H1 (cell line): ENCODE data around the gene CARD14. TPM values are rescaled to one million over a fixed set of nuclear protein-coding genes. Genes with fewer than 3 reads are reported as not detected.

Experiments
- CTCF ChIA-PET: fragments of 300-600 bp; sonication (Branson Sonifier 250); formaldehyde crosslinking; loops from one replicate; lab custom pipeline; 2021; ENCODE audit not compliant: partially characterized antibody; lab: Charles Lee
- POLR2A ChIA-PET: fragments of 300-600 bp; sonication (Branson Sonifier 250); formaldehyde crosslinking; loops from one replicate; lab custom pipeline; 2021; ENCODE audit warnings: inconsistent platforms; ENCODE audit not compliant: partially characterized antibody; lab: Charles Lee
- DNase-seq, 2 experiments: peaks; one replicate each; pipeline versions ENCODE4 v3.0.0 to v3.0.0-alpha.2; 2010 to 2022; ENCODE audit warnings: low spot score in 2 of 2, low read depth in 1 of 2, mixed read lengths in 1 of 2
- FAIRE-seq: peaks from 2 replicates; lab custom pipeline; 2011; peaks lifted over from hg19 to GRCh38; lab: Jason Lieb, UNC
- H2AFZ ChIP-seq: 2 replicates; pipeline ENCODE4 v1.8.1; 2012; ENCODE audit warnings: low read length, inconsistent platforms
- H2AK5ac ChIP-seq: 2 replicates; pipeline ENCODE4 v1.6.1; 2013; ENCODE audit warnings: low read depth, low read length
- H2BK120ac ChIP-seq: replicated peaks from 2 replicates; pipeline ENCODE3; 2013; ENCODE audit warnings: low read depth, low read length, inconsistent platforms
- H2BK12ac ChIP-seq: 2 replicates; pipeline ENCODE4 v1.6.1; 2013; ENCODE audit warnings: low read depth, low read length
- H2BK15ac ChIP-seq: 2 replicates; pipeline ENCODE4 v1.6.1; 2013; ENCODE audit warnings: low read length
- H2BK20ac ChIP-seq: 2 replicates; pipeline ENCODE4 v1.6.1; 2013; ENCODE audit warnings: low read length
- H2BK5ac ChIP-seq: 2 replicates; pipeline ENCODE4 v1.6.1; 2013; ENCODE audit warnings: low read depth, low read length
- H3K14ac ChIP-seq: 2 replicates; pipeline ENCODE4 v1.6.1; 2013; ENCODE audit warnings: inconsistent platforms; ENCODE audit not compliant: insufficient read length
- H3K18ac ChIP-seq: 2 replicates; pipeline ENCODE4 v1.6.1; 2013; ENCODE audit warnings: low read length; ENCODE audit errors: extremely low read depth
- H3K23ac ChIP-seq: 2 replicates; pipeline ENCODE4 v1.6.1; 2013; ENCODE audit warnings: inconsistent platforms; ENCODE audit not compliant: insufficient read length
- H3K23me2 ChIP-seq: 2 replicates; pipeline ENCODE4 v1.6.1; 2013; ENCODE audit warnings: low read depth, low read length
- H3K27ac ChIP-seq: 2 replicates; pipeline ENCODE4 v1.6.1; 2011; ENCODE audit warnings: low read depth, low read length, inconsistent platforms
- H3K27me3 ChIP-seq, 4 experiments: replicated peaks in 1 of 4; 1 replicate in 1 of 4; 2 replicates in 3 of 4; pipeline versions ENCODE4 v1.6.1 to v1.8.1; 2011 to 2013; ENCODE audit warnings: low read length in 3 of 4, mild to moderate bottlenecking in 3 of 4, inconsistent platforms in 2 of 4, mixed read lengths in 2 of 4, moderate library complexity in 1 of 4; ENCODE audit not compliant: control insufficient read depth in 3 of 4, insufficient read depth in 3 of 4; ENCODE audit errors: extremely low read depth in 1 of 4
- H3K36me3 ChIP-seq, 4 experiments: 2 replicates each; pipeline versions ENCODE4 v1.6.1 to v1.8.1; 2011 to 2013; ENCODE audit warnings: mild to moderate bottlenecking in 4 of 4, low read length in 3 of 4, moderate library complexity in 2 of 4, control low read depth in 1 of 4, inconsistent platforms in 1 of 4; ENCODE audit not compliant: insufficient read depth in 4 of 4, control insufficient read depth in 2 of 4
- H3K4ac ChIP-seq: replicated peaks from 2 replicates; pipeline ENCODE3; 2013; ENCODE audit warnings: low read length, low read depth, mixed read lengths, inconsistent platforms; ENCODE audit not compliant: insufficient read length
- H3K4me1 ChIP-seq, 4 experiments: replicated peaks in 1 of 4; 1 replicate in 1 of 4; 2 replicates in 3 of 4; pipeline versions ENCODE4 v1.6.1 to v1.8.1; 2011 to 2013; ENCODE audit warnings: low read length in 3 of 4, inconsistent platforms in 2 of 4, mixed read lengths in 1 of 4; ENCODE audit not compliant: insufficient read depth in 4 of 4, control insufficient read depth in 3 of 4
- H3K4me2 ChIP-seq, 2 experiments: 2 replicates each; pipeline versions ENCODE4 v1.6.1 to v1.8.1; 2011 to 2013; ENCODE audit warnings: low read depth in 2 of 2, low read length in 2 of 2, control low read depth in 1 of 2, inconsistent platforms in 1 of 2, mild to moderate bottlenecking in 1 of 2; ENCODE audit not compliant: insufficient read depth in 1 of 2
- H3K4me3 ChIP-seq, 4 experiments: fragments of 200-600, 300-600 bp in 1 of 4; sonication (generic), shearing (Covaris generic), sonication (Bioruptor Twin) in 1 of 4; 2 replicates each; pipeline versions ENCODE4 v1.5.1 to v1.8.1; 2011 to 2016; ENCODE audit warnings: low read length in 4 of 4, low read depth in 3 of 4, control low read depth in 2 of 4, inconsistent platforms in 2 of 4, mild to moderate bottlenecking in 2 of 4, mixed read lengths in 1 of 4, moderate library complexity in 1 of 4; ENCODE audit not compliant: insufficient read depth in 2 of 4; ENCODE audit errors: extremely low read depth in 1 of 4
- H3K56ac ChIP-seq: replicated peaks from 2 replicates; pipeline ENCODE3; 2013; ENCODE audit warnings: low read depth, mild to moderate bottlenecking, mixed read lengths, low read length, inconsistent platforms; ENCODE audit not compliant: insufficient read length
- H3K79me1 ChIP-seq: 2 replicates; pipeline ENCODE4 v1.6.1; 2013; ENCODE audit warnings: low read depth, low read length, control low read depth
- H3K79me2 ChIP-seq, 2 experiments: 2 replicates each; pipeline versions ENCODE4 v1.6.1 to v1.8.1; 2012 to 2013; ENCODE audit warnings: low read length in 2 of 2, mild to moderate bottlenecking in 2 of 2, inconsistent platforms in 1 of 2; ENCODE audit not compliant: insufficient read depth in 2 of 2, control insufficient read depth in 1 of 2
- H3K9ac ChIP-seq, 4 experiments: replicated peaks in 1 of 4; 1 replicate in 1 of 4; 2 replicates in 3 of 4; pipeline versions ENCODE4 v1.6.1 to v1.8.1; 2011 to 2013; ENCODE audit warnings: low read depth in 3 of 4, low read length in 3 of 4, control low read depth in 2 of 4, mild to moderate bottlenecking in 2 of 4, moderate library complexity in 2 of 4, inconsistent platforms in 1 of 4; ENCODE audit errors: extremely low read depth in 1 of 4
- H3K9me3 ChIP-seq, 2 experiments: 2 replicates each; pipeline versions ENCODE4 v1.6.1 to v1.8.1; 2012 to 2013; ENCODE audit warnings: mild to moderate bottlenecking in 2 of 2, moderate library complexity in 2 of 2, control low read depth in 1 of 2, inconsistent platforms in 1 of 2, low read depth in 1 of 2, low read length in 1 of 2, mixed read lengths in 1 of 2; ENCODE audit not compliant: insufficient read depth in 2 of 2
- H4K20me1 ChIP-seq, 2 experiments: replicated peaks in 1 of 2; 2 replicates each; pipeline versions ENCODE3 to v1.8.1; 2011 to 2013; ENCODE audit warnings: inconsistent platforms in 2 of 2, low read length in 2 of 2, mild to moderate bottlenecking in 1 of 2; ENCODE audit not compliant: insufficient read depth in 2 of 2, control insufficient read depth in 1 of 2
- H4K5ac ChIP-seq: 2 replicates; pipeline ENCODE4 v1.6.1; 2013; ENCODE audit warnings: low read length, low read depth, mixed read lengths, inconsistent platforms; ENCODE audit not compliant: insufficient read length
- H4K8ac ChIP-seq: 2 replicates; pipeline ENCODE4 v1.8.0; 2013; ENCODE audit warnings: mild to moderate bottlenecking, moderate library complexity, low read length, inconsistent platforms; ENCODE audit not compliant: insufficient read depth; ENCODE audit errors: extremely low read depth
- H4K91ac ChIP-seq: replicated peaks from 2 replicates; pipeline ENCODE3; 2013; ENCODE audit warnings: low read length, mixed read lengths, inconsistent platforms; ENCODE audit not compliant: insufficient read length
- CTBP2 ChIP-seq: IDR thresholded peaks from 2 replicates; pipeline ENCODE4 v1.7.0; 2011; ENCODE audit warnings: borderline replicate concordance, mild to moderate bottlenecking, moderate library complexity, mixed read lengths, low read length; ENCODE audit not compliant: insufficient read depth, insufficient read length
- CTCF ChIP-seq, 3 experiments: IDR thresholded peaks; 1 replicate in 2 of 3; 2 replicates in 1 of 3; pipeline versions ENCODE4 v1.5.1 to v1.6.1; 2011; ENCODE audit warnings: low read length in 3 of 3, mild to moderate bottlenecking in 3 of 3, inconsistent platforms in 2 of 3, low read depth in 1 of 3, moderate library complexity in 1 of 3; ENCODE audit not compliant: insufficient read depth in 1 of 3; ENCODE audit errors: control extremely low read depth in 1 of 3
- RAD21 ChIP-seq, 2 experiments: IDR thresholded peaks in 1 of 2; conservative IDR thresholded peaks in 1 of 2; 2 replicates each; pipeline ENCODE4 v1.6.1; 2011; ENCODE audit warnings: low read depth in 2 of 2, low read length in 2 of 2, improper control_type of control experiment in 1 of 2, inconsistent platforms in 1 of 2, mild to moderate bottlenecking in 1 of 2, moderate library complexity in 1 of 2
- RBBP5 ChIP-seq: IDR thresholded peaks from 2 replicates; pipeline ENCODE4 v1.7.1; 2012; ENCODE audit warnings: low read depth, mild to moderate bottlenecking, inconsistent platforms, low read length, moderate library complexity, borderline replicate concordance
- SIN3A ChIP-seq, 2 experiments: IDR thresholded peaks in 1 of 2; conservative IDR thresholded peaks in 1 of 2; 2 replicates each; pipeline ENCODE4 v1.6.1; 2011 to 2012; ENCODE audit warnings: low read length in 2 of 2, improper control_type of control experiment in 1 of 2, low read depth in 1 of 2, mild to moderate bottlenecking in 1 of 2
- SRF ChIP-seq: IDR thresholded peaks from 2 replicates; pipeline ENCODE4 v1.6.1; 2011; ENCODE audit warnings: mild to moderate bottlenecking, low read depth, low read length, moderate library complexity
- USF2 ChIP-seq: IDR thresholded peaks from 2 replicates; pipeline ENCODE4 v1.6.1; 2011; ENCODE audit warnings: low read length, improper control_type of control experiment
- WGBS, 2 experiments: shearing (Covaris generic) in 1 of 2; methylation state at CpG; one replicate each; pipeline versions ENCODE4 v1.1.6 to v1.1.7; 2013 to 2015; ENCODE audit warnings: low lambda C conversion rate in 2 of 2, mixed read lengths in 2 of 2, inconsistent platforms in 1 of 2, low coverage in 1 of 2, missing lambda C conversion rate in 1 of 2; ENCODE audit not compliant: insufficient replicate concordance in 2 of 2, insufficient coverage in 1 of 2, insufficient read length in 1 of 2; ENCODE audit errors: extremely low coverage in 1 of 2, missing lambda C conversion rate in 1 of 2; 5-methylcytosine and 5-hydroxymethylcytosine counted together
- polyA plus RNA-seq, 7 experiments: library from polyadenylated mRNA; depleted of rRNA in 3 of 7; stranded (reverse) in 5 of 7; unstranded in 2 of 7; fragments of >200 nt in 5 of 7; fragments of 200-250 nt in 2 of 7; gene quantifications; 1 replicate in 5 of 7; 2 replicates in 1 of 7; 4 replicates in 1 of 7; pipeline versions ENCODE4 v1.2.1 to v1.2.3, GENCODE V29; 2011 to 2013; ENCODE audit warnings: missing spikeins in 2 of 7, mixed read lengths in 2 of 7
- total RNA-seq: library from RNA; stranded (reverse); fragmentation: NEBNext Ultra II Directional; extraction: Animal tissue kit (Norgen Biotek cat#: 25700); gene quantifications from 2 replicates; pipeline ENCODE4 v1.2.1, GENCODE V29; 2021

Gene CARD14
- total and polyA plus RNA-seq, 2 of the 8 experiments (the other 6 are each of a cell fraction or from before 2014, with no cell fraction given): 0.08 TPM; not detected in 1

GRCh38 chr17:80252871-80253270, 83.0 kb downstream of the CARD14 start:
- no peak overlapping the region for H2AK5ac ChIP-seq
- no peaks in the 10 kb centered on the region for H3K27me3 ChIP-seq
- H3K79me2 ChIP-seq: no peaks in the 10 kb centered on the region
- H4K91ac ChIP-seq: no peak overlapping the region
- H3K4me2 ChIP-seq: no peak overlapping the region
- DNase-seq (peak; percentile 46 to 84), FAIRE-seq (no peak)
- H2BK12ac ChIP-seq: 0 out of 2 replicates have a peak overlapping the region, but pooled peaks have one; percentile 27
- H3K4me3 ChIP-seq: no peak overlapping the region
- H2BK15ac ChIP-seq: no peak overlapping the region
- H2BK5ac ChIP-seq: no peak overlapping the region
- no peak overlapping the region for H4K8ac ChIP-seq
- POLR2A ChIA-PET: interaction anchor here (1.2 kb wide), 1 partner anchor 17 kb away, joined by 3 read pairs; no protein-coding TSS in a partner anchor
- H3K56ac ChIP-seq: no peak overlapping the region
- H3K9ac ChIP-seq: no peak overlapping the region
- no peaks in the 10 kb centered on the region for H3K9me3 ChIP-seq
- no peak overlapping the region for H2AFZ ChIP-seq
- no peak overlapping the region for H3K23ac ChIP-seq
- no peak overlapping the region for H2BK20ac ChIP-seq
- peaks cover 2 to 11% (median 4%) of the 10 kb centered on the region in 4 experiments; a peak in 4 of 7 replicates for H3K4me1 ChIP-seq
- no peak overlapping the region for H2BK120ac ChIP-seq
- no peak overlapping the region for H3K18ac ChIP-seq
- no peaks in the 10 kb centered on the region for H3K23me2 ChIP-seq
- H4K5ac ChIP-seq: no peak overlapping the region
- no peak overlapping the region for H3K27ac ChIP-seq
- H3K4ac ChIP-seq: no peak overlapping the region
- H4K20me1 ChIP-seq: peaks cover 0 to 2% of the 10 kb centered on the region in 2 experiments
- CTCF ChIA-PET: interaction anchor here (0.7 to 4.6 kb wide), 8 partner anchors 10 to 87 kb away, joined by 3 to 34 read pairs (median 4); no protein-coding TSS in a partner anchor
- no peak overlapping the region for H3K14ac ChIP-seq
- H3K36me3 ChIP-seq: no peaks in the 10 kb centered on the region
- 74% methylated on average over 13 of the region's 13 CpGs; no CpG with 5 or more reads in 1 of the 2 experiments for WGBS, 2 experiments
- no peaks in the 10 kb centered on the region for H3K79me1 ChIP-seq
- TF ChIP-seq CTCF (IDR thresholded peaks at IDR 0.05; ENCODE audit: control extremely low read depth in 1 of 3, insufficient read depth in 1 of 3, low read depth in 1 of 3, low read length in 3 of 3) (peak; percentile 75 to 85 (median 76)), CTBP2 (no peak), SIN3A (conservative IDR thresholded peaks at IDR 0.05 in 1 of 2, IDR thresholded peaks at IDR 0.05 in 1 of 2; ENCODE audit: low read depth in 1 of 2, low read length in 2 of 2) (peak in 1 of 2 experiments; percentile 44; a peak in 1 of 4 replicates), SRF (0 out of 2 replicates have a peak, but pooled peaks have one; percentile 7), USF2 (no peak), RBBP5 (no peak), RAD21 (IDR thresholded peaks at IDR 0.05 in 1 of 2, conservative IDR thresholded peaks at IDR 0.05 in 1 of 2; ENCODE audit: low read depth in 2 of 2, low read length in 2 of 2) (peak; percentile 77 to 84)
